ENCODE results near the gene ZDHHC16. TPM values are rescaled to one million over a fixed set of nuclear protein-coding genes. Genes with fewer than 3 reads are reported as not detected.
"Not testable (repeated sequence)": the region's sequence is repeated elsewhere in the genome, so short reads cannot be mapped to it uniquely, and the experiment has no call there.

The ZDHHC16 gene
- polyA plus RNA-seq, 1 donor: 30.7 TPM

- DNase-seq: no peak
- no CpG with 5 or more reads among the region's 2 CpGs for whole genome bisulfite sequencing (ENCODE audit: insufficient coverage, low lambda C conversion rate)
- Histone ChIP-seq H3K27me3 (ENCODE audit: control insufficient read depth, insufficient read depth, low read length) (no peaks in the 10 kb centered on the region), H3K27ac (ENCODE audit: low read length) (no peak overlapping the region), H3K4me1 (ENCODE audit: control insufficient read depth, insufficient read depth, low read length) (no peaks in the 10 kb centered on the region), H3K9me3 (ENCODE audit: control insufficient read depth, low read depth, low read length) (no peaks in the 10 kb centered on the region), H3K36me3 (ENCODE audit: control insufficient read depth, insufficient read depth, low read length) (peaks cover 67% of the 10 kb centered on the region), H3K4me3 (ENCODE audit: low read length) (no peak overlapping the region)
These were observed 30.1 kb downstream of the ZDHHC16 start for GRCh38 chr10:97475936-97476594.

- 83% methylated on average over 1 of the region's 4 CpGs for WGBS (ENCODE audit: insufficient coverage, low lambda C conversion rate)
- not testable (repeated sequence) for H3K4me3 ChIP-seq (ENCODE audit: low read length); H3K27me3 ChIP-seq (ENCODE audit: control insufficient read depth, insufficient read depth, low read length); DNase-seq; H3K27ac ChIP-seq (ENCODE audit: low read length); H3K4me1 ChIP-seq (ENCODE audit: control insufficient read depth, insufficient read depth, low read length); H3K9me3 ChIP-seq (ENCODE audit: control insufficient read depth, low read depth, low read length)
- peaks cover 69% of the 10 kb centered on the region for H3K36me3 ChIP-seq (ENCODE audit: control insufficient read depth, insufficient read depth, low read length)
These were observed 33.4 kb downstream of the ZDHHC16 start for GRCh38 chr10:97479410-97479809.

DNA sequence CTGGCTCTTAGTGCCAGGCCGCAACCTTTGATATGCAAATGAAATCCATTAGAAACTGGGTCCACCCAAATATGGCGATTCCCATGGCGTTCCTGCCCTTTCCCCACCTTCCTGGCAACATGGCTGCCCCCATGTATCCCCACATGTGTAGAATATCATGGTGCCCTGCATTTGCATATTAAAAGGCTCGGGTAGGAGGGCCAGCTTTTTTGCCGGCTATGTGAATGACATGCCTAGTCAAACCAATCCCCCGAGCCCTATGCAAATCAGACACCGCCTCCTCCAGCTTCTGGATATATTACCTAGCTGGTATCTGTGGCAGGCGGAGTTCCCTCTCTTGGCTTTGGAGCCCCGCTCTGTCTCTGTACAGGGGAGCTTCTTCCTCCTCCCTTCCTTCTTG is 34.0 kb downstream of the ZDHHC16 start:
- 100% methylated on average over 1 of the region's 9 CpGs for WGBS (ENCODE audit: insufficient coverage, low lambda C conversion rate)
- DNase-seq: no peak
- Histone ChIP-seq H3K36me3 (ENCODE audit: control insufficient read depth, insufficient read depth, low read length) (peaks cover 68% of the 10 kb centered on the region), H3K27me3 (ENCODE audit: control insufficient read depth, insufficient read depth, low read length) (no peaks in the 10 kb centered on the region), H3K4me1 (ENCODE audit: control insufficient read depth, insufficient read depth, low read length) (no peaks in the 10 kb centered on the region), H3K9me3 (ENCODE audit: control insufficient read depth, low read depth, low read length) (no peaks in the 10 kb centered on the region), H3K27ac (ENCODE audit: low read length) (no peak overlapping the region), H3K4me3 (ENCODE audit: low read length) (no peak overlapping the region)

- no peaks in the 10 kb centered on the region for H3K27me3 ChIP-seq (ENCODE audit: control insufficient read depth, insufficient read depth, low read length)
- no peaks in the 10 kb centered on the region for H3K9me3 ChIP-seq (ENCODE audit: control insufficient read depth, low read depth, low read length)
- 100% methylated on average over 1 of the region's 4 CpGs for WGBS (ENCODE audit: insufficient coverage, low lambda C conversion rate)
- peaks cover 60% of the 10 kb centered on the region for H3K36me3 ChIP-seq (ENCODE audit: control insufficient read depth, insufficient read depth, low read length)
- no peak overlapping the region for H3K27ac ChIP-seq (ENCODE audit: low read length)
- H3K4me3 ChIP-seq (ENCODE audit: low read length): no peak overlapping the region
- no peak for DNase-seq
- H3K4me1 ChIP-seq (ENCODE audit: control insufficient read depth, insufficient read depth, low read length): no peaks in the 10 kb centered on the region
These were observed 35.1 kb downstream of the ZDHHC16 start for GRCh38 chr10:97481071-97481470.

GRCh38 chr10:97482381-97482780 is 36.4 kb downstream of the ZDHHC16 start:
- peaks cover 47% of the 10 kb centered on the region for H3K36me3 ChIP-seq (ENCODE audit: control insufficient read depth, insufficient read depth, low read length)
- no CpG with 5 or more reads among the region's 1 CpG for WGBS (ENCODE audit: insufficient coverage, low lambda C conversion rate)
- H3K4me3 ChIP-seq (ENCODE audit: low read length): no peak overlapping the region
- no peak overlapping the region for H3K27ac ChIP-seq (ENCODE audit: low read length)
- H3K9me3 ChIP-seq (ENCODE audit: control insufficient read depth, low read depth, low read length): no peaks in the 10 kb centered on the region
- DNase-seq: no peak
- H3K4me1 ChIP-seq (ENCODE audit: control insufficient read depth, insufficient read depth, low read length): no peaks in the 10 kb centered on the region
- H3K27me3 ChIP-seq (ENCODE audit: control insufficient read depth, insufficient read depth, low read length): no peaks in the 10 kb centered on the region

DNA sequence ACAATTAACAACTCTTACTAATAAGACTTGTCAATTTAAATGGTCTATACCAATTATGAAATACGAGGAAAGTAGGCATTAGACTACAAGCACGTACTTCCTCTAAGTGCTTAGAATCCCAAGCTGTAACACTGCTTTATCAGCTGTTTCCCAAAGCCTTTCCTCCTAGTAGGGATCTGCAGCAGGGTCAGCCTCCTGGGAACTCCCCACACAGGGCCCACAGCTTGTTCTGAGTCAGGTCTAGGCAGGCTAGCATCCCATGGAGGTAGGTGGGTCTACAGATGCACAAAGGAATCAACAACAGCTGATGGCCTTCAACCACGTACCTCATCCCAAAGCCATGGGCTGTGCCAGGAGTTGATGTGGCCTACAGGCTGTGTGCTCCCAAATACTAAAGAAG is 37.5 kb downstream of the ZDHHC16 start:
- WGBS (ENCODE audit: insufficient coverage, low lambda C conversion rate): no CpG with 5 or more reads among the region's 3 CpGs
- DNase-seq: no peak
- peaks cover 37% of the 10 kb centered on the region for H3K36me3 ChIP-seq (ENCODE audit: control insufficient read depth, insufficient read depth, low read length)
- H3K4me1 ChIP-seq (ENCODE audit: control insufficient read depth, insufficient read depth, low read length): no peaks in the 10 kb centered on the region
- no peak overlapping the region for H3K4me3 ChIP-seq (ENCODE audit: low read length)
- H3K9me3 ChIP-seq (ENCODE audit: control insufficient read depth, low read depth, low read length): no peaks in the 10 kb centered on the region
- H3K27ac ChIP-seq (ENCODE audit: low read length): no peak overlapping the region
- H3K27me3 ChIP-seq (ENCODE audit: control insufficient read depth, insufficient read depth, low read length): no peaks in the 10 kb centered on the region

- H3K4me3 ChIP-seq (ENCODE audit: low read length): no peak overlapping the region
- 100% methylated on average over 1 of the region's 1 CpG for WGBS (ENCODE audit: insufficient coverage, low lambda C conversion rate)
- H3K36me3 ChIP-seq (ENCODE audit: control insufficient read depth, insufficient read depth, low read length): peaks cover 34% of the 10 kb centered on the region
- DNase-seq: no peak
- H3K9me3 ChIP-seq (ENCODE audit: control insufficient read depth, low read depth, low read length): no peaks in the 10 kb centered on the region
- no peak overlapping the region for H3K27ac ChIP-seq (ENCODE audit: low read length)
- no peaks in the 10 kb centered on the region for H3K4me1 ChIP-seq (ENCODE audit: control insufficient read depth, insufficient read depth, low read length)
- no peaks in the 10 kb centered on the region for H3K27me3 ChIP-seq (ENCODE audit: control insufficient read depth, insufficient read depth, low read length)
These were observed 37.9 kb downstream of the ZDHHC16 start for GRCh38 chr10:97483921-97484320.

DNA sequence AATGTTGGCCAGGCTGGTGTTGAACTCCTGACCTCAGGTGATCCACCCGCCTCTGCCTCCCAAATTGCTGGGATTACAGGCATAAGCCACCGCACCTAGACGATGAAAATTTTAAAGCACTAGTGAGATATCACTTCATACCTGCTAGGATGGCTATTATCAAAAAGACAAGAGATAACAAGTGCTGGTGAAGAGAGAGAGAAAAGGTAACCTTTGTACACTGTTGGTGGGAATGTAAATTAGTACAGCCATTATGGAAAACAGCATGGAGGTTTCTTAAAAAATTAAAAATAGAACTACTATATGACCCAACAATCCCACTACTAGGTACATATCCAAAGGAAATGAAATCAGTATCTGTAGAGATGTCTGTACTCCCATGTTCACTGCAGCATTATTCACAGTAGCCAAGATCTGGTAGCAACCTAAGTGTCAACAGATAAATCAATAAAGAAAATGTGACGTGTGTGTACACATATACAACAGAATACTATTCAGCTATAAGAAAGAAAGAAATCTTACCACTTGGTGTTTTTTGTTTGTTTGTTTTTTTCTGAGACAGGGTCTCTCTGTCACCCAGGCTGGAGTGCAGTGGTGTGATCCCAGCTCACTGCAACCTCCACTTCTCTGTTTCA is 39.8 kb downstream of the ZDHHC16 start:
- WGBS (ENCODE audit: insufficient coverage, low lambda C conversion rate): 75% methylated on average over 1 of the region's 4 CpGs
- Histone ChIP-seq H3K4me1 (ENCODE audit: control insufficient read depth, insufficient read depth, low read length) (no peaks in the 10 kb centered on the region), H3K27me3 (ENCODE audit: control insufficient read depth, insufficient read depth, low read length) (no peaks in the 10 kb centered on the region), H3K9me3 (ENCODE audit: control insufficient read depth, low read depth, low read length) (no peaks in the 10 kb centered on the region), H3K36me3 (ENCODE audit: control insufficient read depth, insufficient read depth, low read length) (peaks cover 18% of the 10 kb centered on the region), H3K27ac (ENCODE audit: low read length) (no peak overlapping the region), H3K4me3 (ENCODE audit: low read length) (no peak overlapping the region)
- DNase-seq: no peak

- no peak for DNase-seq
- H3K27me3 ChIP-seq (ENCODE audit: control insufficient read depth, insufficient read depth, low read length): no peaks in the 10 kb centered on the region
- no peaks in the 10 kb centered on the region for H3K36me3 ChIP-seq (ENCODE audit: control insufficient read depth, insufficient read depth, low read length)
- H3K4me3 ChIP-seq (ENCODE audit: low read length): no peak overlapping the region
- H3K4me1 ChIP-seq (ENCODE audit: control insufficient read depth, insufficient read depth, low read length): peaks cover 3% of the 10 kb centered on the region
- no peaks in the 10 kb centered on the region for H3K9me3 ChIP-seq (ENCODE audit: control insufficient read depth, low read depth, low read length)
- no peak overlapping the region for H3K27ac ChIP-seq (ENCODE audit: low read length)
- WGBS (ENCODE audit: insufficient coverage, low lambda C conversion rate): no CpG with 5 or more reads among the region's 2 CpGs
These were observed 44.6 kb downstream of the ZDHHC16 start for GRCh38 chr10:97490592-97490991.

DNA sequence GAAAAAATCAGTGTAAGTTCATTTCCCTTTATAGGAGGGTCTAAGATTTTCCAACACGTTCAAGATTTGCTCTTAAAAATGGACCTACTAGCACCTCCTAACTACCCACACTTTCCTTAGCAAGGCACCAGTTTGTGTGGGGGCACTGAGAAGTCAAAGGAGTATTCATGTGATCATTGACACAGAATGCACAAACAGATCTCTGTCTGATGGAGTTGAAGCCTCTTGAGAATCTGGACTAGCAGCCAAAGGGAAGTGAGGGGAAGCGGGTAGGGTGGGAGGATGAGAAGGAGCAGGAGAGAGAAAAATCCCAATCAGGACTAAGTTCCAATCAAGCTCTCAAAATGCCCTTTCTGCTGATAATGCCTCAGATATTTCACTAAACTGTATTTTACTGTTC is 48.2 kb downstream of the ZDHHC16 start:
- peaks cover 7% of the 10 kb centered on the region for H3K4me1 ChIP-seq (ENCODE audit: control insufficient read depth, insufficient read depth, low read length)
- peaks cover under 1% of the 10 kb centered on the region for H3K27me3 ChIP-seq (ENCODE audit: control insufficient read depth, insufficient read depth, low read length)
- 50% methylated on average over 2 of the region's 2 CpGs for WGBS (ENCODE audit: insufficient coverage, low lambda C conversion rate)
- H3K36me3 ChIP-seq (ENCODE audit: control insufficient read depth, insufficient read depth, low read length): no peaks in the 10 kb centered on the region
- no peak overlapping the region for H3K4me3 ChIP-seq (ENCODE audit: low read length)
- H3K27ac ChIP-seq (ENCODE audit: low read length): no peak overlapping the region
- no peak for DNase-seq
- H3K9me3 ChIP-seq (ENCODE audit: control insufficient read depth, low read depth, low read length): no peaks in the 10 kb centered on the region

Measured in large intestine (tissue), 3 donors.